IPS-20b (cell line): ENCODE measurements around the gene ATP8A2.

ENCODE experiments used
- H3K27ac ChIP-seq: one replicate; pipeline ENCODE4 v1.5.1; 2013; ENCODE audit warnings: low read length
- H3K27me3 ChIP-seq: 2 replicates; pipeline ENCODE4 v1.6.1; 2013; ENCODE audit warnings: mild to moderate bottlenecking, low read length, inconsistent platforms; ENCODE audit not compliant: insufficient read depth
- H3K36me3 ChIP-seq: 2 replicates; pipeline ENCODE4 v1.6.1; 2013; ENCODE audit warnings: low read depth, mild to moderate bottlenecking, inconsistent platforms, low read length, moderate library complexity; ENCODE audit not compliant: insufficient read depth
- H3K4me1 ChIP-seq: 2 replicates; pipeline ENCODE4 v1.6.1; 2013; ENCODE audit warnings: mild to moderate bottlenecking, control low read depth, inconsistent platforms, low read length, moderate library complexity; ENCODE audit not compliant: insufficient read depth
- H3K4me3 ChIP-seq: 2 replicates; pipeline ENCODE4 v1.5.1; 2013; ENCODE audit warnings: mild to moderate bottlenecking, low read length, inconsistent platforms
- H3K9ac ChIP-seq: 2 replicates; pipeline ENCODE4 v1.6.1; 2013; ENCODE audit warnings: low read depth, mild to moderate bottlenecking, inconsistent platforms, low read length, moderate library complexity
- H3K9me3 ChIP-seq: 2 replicates; pipeline ENCODE4 v1.6.1; 2013; ENCODE audit warnings: mild to moderate bottlenecking, low read depth, low read length, inconsistent platforms; ENCODE audit not compliant: insufficient read depth

ATP8A2 gene

DNA sequence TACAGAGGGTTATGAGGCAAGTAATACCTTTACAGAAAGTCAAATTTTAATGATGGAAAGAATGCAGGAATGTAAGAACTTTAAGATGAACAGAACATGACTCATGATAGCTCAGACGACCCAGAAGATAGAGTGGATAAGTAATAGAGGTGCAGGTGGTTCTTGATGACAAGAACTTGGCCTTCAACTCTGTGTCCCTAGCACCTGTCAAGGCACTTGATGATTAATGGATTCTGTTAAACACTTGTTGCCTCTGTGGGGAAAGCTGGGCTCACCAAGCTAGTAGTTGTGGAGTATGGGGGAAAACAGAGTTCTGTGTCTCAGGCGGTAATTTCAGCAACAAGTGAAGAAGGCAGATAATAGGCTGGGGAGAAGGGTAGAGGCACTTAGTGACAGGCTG is 306.2 kb downstream of the ATP8A2 start:
- H3K4me1 ChIP-seq: peaks cover 8% of the 10 kb centered on the region; the same call in 1 of the 2 replicates
- H3K4me3 ChIP-seq: no peak overlapping the region
- no peak overlapping the region for H3K9ac ChIP-seq
- H3K27ac ChIP-seq: no peak overlapping the region
- H3K36me3 ChIP-seq: no peaks in the 10 kb centered on the region
- peaks cover 2% of the 10 kb centered on the region; the same call in 1 of the 2 replicates for H3K27me3 ChIP-seq
- H3K9me3 ChIP-seq: no peaks in the 10 kb centered on the region

DNA sequence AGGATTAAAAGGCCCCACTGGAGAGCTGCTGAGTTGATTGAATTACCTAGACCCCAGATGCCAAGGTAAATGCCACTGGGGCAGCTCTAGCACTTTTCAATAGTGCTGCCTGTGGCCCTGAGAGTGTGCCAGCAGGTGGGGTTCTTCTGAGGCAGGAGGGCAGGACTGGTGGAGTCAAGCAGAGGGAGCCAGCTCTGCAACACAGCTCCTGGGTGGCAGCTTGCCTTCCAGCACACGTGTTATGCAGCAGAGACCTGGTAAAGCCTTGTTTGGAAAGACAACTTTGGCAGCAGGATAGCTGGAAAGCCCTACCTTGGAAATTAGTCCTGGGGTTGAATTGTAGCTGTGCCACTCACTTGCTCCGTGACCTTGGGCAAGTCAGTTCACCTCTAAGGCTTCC is 306.6 kb downstream of the ATP8A2 start:
- Histone ChIP-seq H3K36me3 (no peaks in the 10 kb centered on the region), H3K27me3 (no peaks in the 10 kb centered on the region; the same call in 1 of the 2 replicates), H3K9me3 (no peaks in the 10 kb centered on the region), H3K9ac (no peak overlapping the region), H3K4me1 (peaks cover 8% of the 10 kb centered on the region; the same call in 1 of the 2 replicates), H3K4me3 (no peak overlapping the region), H3K27ac (no peak overlapping the region)

- Histone ChIP-seq H3K9me3 (no peaks in the 10 kb centered on the region), H3K27me3 (no peaks in the 10 kb centered on the region), H3K36me3 (no peaks in the 10 kb centered on the region), H3K4me1 (peaks cover 8% of the 10 kb centered on the region; the same call in 1 of the 2 replicates), H3K4me3 (no peak overlapping the region), H3K9ac (no peak overlapping the region), H3K27ac (no peak overlapping the region)
Measured at GRCh38 chr13:25679159-25679558, 307.4 kb downstream of the ATP8A2 start.

DNA sequence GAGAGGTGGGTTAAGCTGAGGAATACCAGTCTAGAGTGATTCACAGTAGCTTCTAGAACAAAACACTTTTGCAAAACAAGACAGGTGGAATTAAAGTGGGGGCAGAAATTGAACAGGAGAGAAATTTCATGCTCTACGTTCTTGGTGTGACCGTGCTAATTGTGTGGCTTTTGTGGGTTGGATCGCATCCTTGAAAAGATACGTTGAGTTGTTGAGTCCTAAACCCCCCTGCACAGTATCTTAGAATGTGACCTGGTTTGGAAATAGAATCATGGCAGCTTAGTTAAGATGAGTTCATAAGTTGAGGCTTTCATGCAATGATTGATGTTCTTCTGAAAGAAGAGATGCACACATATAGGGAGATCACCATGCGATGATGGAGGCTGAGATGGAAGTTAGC is 308.2 kb downstream of the ATP8A2 start:
- Histone ChIP-seq H3K9ac (no peak overlapping the region), H3K36me3 (no peaks in the 10 kb centered on the region), H3K4me1 (peaks cover 7% of the 10 kb centered on the region; the same call in 1 of the 2 replicates), H3K27ac (no peak overlapping the region), H3K9me3 (no peaks in the 10 kb centered on the region), H3K27me3 (no peaks in the 10 kb centered on the region), H3K4me3 (no peak overlapping the region)

- Histone ChIP-seq H3K9me3 (no peaks in the 10 kb centered on the region), H3K4me3 (no peak overlapping the region), H3K27me3 (no peaks in the 10 kb centered on the region), H3K27ac (no peak overlapping the region), H3K4me1 (no peaks in the 10 kb centered on the region), H3K36me3 (no peaks in the 10 kb centered on the region), H3K9ac (no peak overlapping the region)
Measured at GRCh38 chr13:25682276-25682675, 310.5 kb downstream of the ATP8A2 start.

- no peaks in the 10 kb centered on the region for H3K4me1 ChIP-seq
- H3K4me3 ChIP-seq: no peak overlapping the region
- H3K27ac ChIP-seq: no peak overlapping the region
- H3K27me3 ChIP-seq: no peaks in the 10 kb centered on the region
- H3K36me3 ChIP-seq: no peaks in the 10 kb centered on the region
- H3K9ac ChIP-seq: no peak overlapping the region
- H3K9me3 ChIP-seq: no peaks in the 10 kb centered on the region
Measured at GRCh38 chr13:25683056-25683455, 311.3 kb downstream of the ATP8A2 start.

- H3K4me3 ChIP-seq: no peak overlapping the region
- no peak overlapping the region for H3K27ac ChIP-seq
- H3K36me3 ChIP-seq: no peaks in the 10 kb centered on the region
- no peaks in the 10 kb centered on the region for H3K27me3 ChIP-seq
- no peaks in the 10 kb centered on the region for H3K9me3 ChIP-seq
- H3K4me1 ChIP-seq: no peaks in the 10 kb centered on the region
- H3K9ac ChIP-seq: no peak overlapping the region
Measured at GRCh38 chr13:25683662-25684370, 312.0 kb downstream of the ATP8A2 start.

DNA sequence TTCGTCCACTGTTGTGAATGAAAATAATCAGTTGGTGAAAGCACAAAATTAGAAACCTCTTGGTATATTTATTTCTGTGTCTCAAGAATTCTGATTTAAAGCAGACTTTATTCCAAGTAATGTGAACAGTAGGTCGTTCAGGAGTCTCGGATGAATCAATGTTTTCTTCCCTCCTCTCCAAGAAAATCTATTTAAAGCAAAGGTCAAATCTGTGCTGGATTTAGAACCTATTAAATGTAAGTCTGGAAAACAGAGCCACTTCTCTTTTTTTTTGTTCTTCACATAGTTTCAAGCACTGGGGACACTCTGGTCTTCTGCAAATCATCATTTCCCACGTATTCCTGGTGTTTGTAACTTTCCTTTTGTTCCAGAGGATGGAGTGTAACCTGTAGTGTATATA is 312.7 kb downstream of the ATP8A2 start:
- H3K4me1 ChIP-seq: no peaks in the 10 kb centered on the region
- H3K27ac ChIP-seq: no peak overlapping the region
- H3K27me3 ChIP-seq: no peaks in the 10 kb centered on the region
- H3K4me3 ChIP-seq: no peak overlapping the region
- H3K36me3 ChIP-seq: no peaks in the 10 kb centered on the region
- H3K9me3 ChIP-seq: no peaks in the 10 kb centered on the region
- no peak overlapping the region for H3K9ac ChIP-seq

GRCh38 chr13:25686831-25687470 is 315.2 kb downstream of the ATP8A2 start:
- Histone ChIP-seq H3K36me3 (no peaks in the 10 kb centered on the region), H3K4me1 (no peaks in the 10 kb centered on the region; the same call in 1 of the 2 replicates), H3K27ac (no peak overlapping the region), H3K27me3 (no peaks in the 10 kb centered on the region), H3K4me3 (no peak overlapping the region), H3K9me3 (no peaks in the 10 kb centered on the region), H3K9ac (no peak overlapping the region)

DNA sequence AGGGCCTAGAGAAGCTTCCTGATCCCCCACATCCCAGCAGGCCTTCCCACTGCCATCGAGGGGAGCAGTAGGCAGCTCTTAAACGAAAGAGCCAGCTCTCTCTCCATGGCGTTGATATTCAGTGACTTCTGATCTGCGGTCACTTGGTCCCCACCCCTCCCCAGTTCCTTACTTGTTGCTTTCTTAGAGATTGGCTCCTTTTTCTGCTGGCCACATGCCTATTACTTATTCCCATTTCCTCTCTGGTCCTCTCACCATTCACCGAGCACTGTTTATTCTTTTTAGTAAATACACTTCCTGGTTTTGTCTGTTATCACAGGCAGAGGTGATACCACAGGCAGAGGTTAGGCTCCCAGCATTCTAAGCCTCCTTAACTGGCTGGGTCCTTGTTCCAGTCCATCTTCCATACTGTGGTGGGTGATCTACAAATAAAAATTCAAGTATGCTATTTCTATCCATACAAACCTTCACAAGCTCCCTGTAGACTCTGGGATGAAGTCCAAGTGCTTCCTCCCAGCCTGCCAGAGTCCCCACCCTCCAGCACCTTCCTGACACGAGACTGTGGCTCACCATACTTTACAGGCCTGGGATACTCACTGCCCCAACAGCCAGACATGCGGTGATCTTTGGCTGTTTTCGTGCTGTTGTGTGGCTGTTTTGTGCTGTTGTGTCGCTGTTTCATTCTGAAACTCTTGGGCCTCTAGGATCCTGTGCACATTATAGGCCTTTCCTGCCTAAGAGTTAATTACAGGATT is 315.9 kb downstream of the ATP8A2 start:
- Histone ChIP-seq H3K27ac (no peak overlapping the region), H3K9me3 (no peaks in the 10 kb centered on the region), H3K9ac (no peak overlapping the region), H3K27me3 (no peaks in the 10 kb centered on the region), H3K4me1 (peaks cover 3% of the 10 kb centered on the region; the same call in 1 of the 2 replicates), H3K36me3 (no peaks in the 10 kb centered on the region), H3K4me3 (no peak overlapping the region)

DNA sequence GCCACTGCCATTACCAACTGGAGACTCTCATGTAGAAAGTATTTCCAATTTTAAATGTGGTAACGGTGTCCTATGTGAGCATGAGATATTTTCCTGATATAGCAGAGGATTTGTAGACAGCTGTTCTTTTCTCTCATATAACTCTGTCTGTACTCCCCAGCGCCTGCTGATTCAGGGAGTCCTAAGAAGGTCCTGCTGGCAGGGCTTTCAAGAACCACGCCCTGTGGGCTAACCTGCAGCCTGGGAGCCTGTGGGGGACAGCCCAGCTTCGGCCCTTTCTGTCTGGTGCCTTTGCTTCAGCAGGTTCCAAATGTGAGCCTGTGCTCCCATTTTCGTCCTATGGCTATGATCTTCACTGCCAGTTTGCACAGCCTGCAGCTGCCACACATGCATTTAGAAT is 316.8 kb downstream of the ATP8A2 start:
- Histone ChIP-seq H3K27ac (no peak overlapping the region), H3K9me3 (no peaks in the 10 kb centered on the region), H3K36me3 (no peaks in the 10 kb centered on the region), H3K9ac (no peak overlapping the region), H3K4me1 (peaks cover 3% of the 10 kb centered on the region; the same call in 1 of the 2 replicates), H3K4me3 (no peak overlapping the region), H3K27me3 (no peaks in the 10 kb centered on the region)
